OCI-LY1 (cell line): ENCODE measurements around the gene FYCO1.

ENCODE experiments used
- EZH2 ChIP-seq: fragments of 200-600 bp; sonication (generic), shearing (Covaris generic); IDR thresholded peaks from 2 replicates; pipeline ENCODE4 v1.8.0; 2017; ENCODE audit warnings: borderline replicate concordance, mixed run types, mild to moderate bottlenecking, antibody characterized with exemption, low read length, moderate library complexity, mixed read lengths
- TF ChIP-seq, protein P1 (sequence below): fragments of 200-600 bp; sonication (generic), shearing (Covaris generic); IDR thresholded peaks from 2 replicates; pipeline ENCODE4 v1.5.1; 2017; ENCODE audit warnings: mild to moderate bottlenecking, antibody characterized with exemption, low read length, moderate library complexity, mixed read lengths

DNA sequence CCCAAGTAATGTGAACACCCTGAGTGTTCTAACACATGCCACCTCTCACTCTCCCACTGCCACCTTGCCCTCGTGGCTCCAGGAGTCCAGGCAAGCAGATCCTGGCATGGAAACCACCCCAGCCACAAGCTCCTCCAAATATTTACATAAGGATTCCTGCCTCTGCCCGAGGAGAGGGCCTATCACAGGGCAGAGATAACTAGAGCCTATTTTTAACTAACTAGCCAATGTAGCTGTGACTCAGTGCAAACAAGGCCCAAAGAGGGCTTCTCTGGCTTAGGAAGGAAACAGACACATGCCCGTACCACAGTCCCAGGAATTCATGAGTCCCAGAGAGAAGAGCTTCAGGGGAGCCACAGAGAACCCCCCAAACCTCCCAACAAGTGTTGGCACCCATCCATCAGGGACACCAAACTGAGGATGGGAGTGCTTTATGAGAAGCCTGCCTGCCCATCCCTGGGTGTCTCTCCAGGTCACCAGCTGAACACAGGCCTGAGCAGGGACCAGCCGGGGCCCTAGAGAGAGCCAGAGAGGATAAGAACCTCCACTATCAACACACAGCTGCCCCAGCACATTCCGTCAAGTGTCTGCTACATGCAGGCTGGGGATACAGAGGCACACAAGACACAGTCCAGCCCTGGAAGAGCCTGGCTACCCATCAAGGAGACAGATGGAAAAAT, 9.2 kb downstream of the FYCO1 start:
- TF ChIP-seq, protein P1, sequence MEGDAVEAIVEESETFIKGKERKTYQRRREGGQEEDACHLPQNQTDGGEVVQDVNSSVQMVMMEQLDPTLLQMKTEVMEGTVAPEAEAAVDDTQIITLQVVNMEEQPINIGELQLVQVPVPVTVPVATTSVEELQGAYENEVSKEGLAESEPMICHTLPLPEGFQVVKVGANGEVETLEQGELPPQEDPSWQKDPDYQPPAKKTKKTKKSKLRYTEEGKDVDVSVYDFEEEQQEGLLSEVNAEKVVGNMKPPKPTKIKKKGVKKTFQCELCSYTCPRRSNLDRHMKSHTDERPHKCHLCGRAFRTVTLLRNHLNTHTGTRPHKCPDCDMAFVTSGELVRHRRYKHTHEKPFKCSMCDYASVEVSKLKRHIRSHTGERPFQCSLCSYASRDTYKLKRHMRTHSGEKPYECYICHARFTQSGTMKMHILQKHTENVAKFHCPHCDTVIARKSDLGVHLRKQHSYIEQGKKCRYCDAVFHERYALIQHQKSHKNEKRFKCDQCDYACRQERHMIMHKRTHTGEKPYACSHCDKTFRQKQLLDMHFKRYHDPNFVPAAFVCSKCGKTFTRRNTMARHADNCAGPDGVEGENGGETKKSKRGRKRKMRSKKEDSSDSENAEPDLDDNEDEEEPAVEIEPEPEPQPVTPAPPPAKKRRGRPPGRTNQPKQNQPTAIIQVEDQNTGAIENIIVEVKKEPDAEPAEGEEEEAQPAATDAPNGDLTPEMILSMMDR = no peak
- no peak for TF ChIP-seq EZH2
